GM10248 (cell line): ENCODE measurements around the gene ITGB3.

Experiments used
- CTCF ChIA-PET: fragments of 300-600 bp; sonication (Branson Sonifier 250); formaldehyde crosslinking; extraction: SDS; loops from one replicate; lab custom pipeline; 2021; ENCODE audit warnings: antibody characterized with exemption; lab: Yijun Ruan, JAX
- POLR2A ChIA-PET: fragments of 350-650 bp; sonication (Branson Sonifier 250); formaldehyde crosslinking; extraction: SDS; loops from one replicate; lab custom pipeline; 2020; ENCODE audit warnings: antibody characterized with exemption; lab: Yijun Ruan, JAX
- DNase-seq: peaks from one replicate; pipeline ENCODE4 v3.0.0; 2012; ENCODE audit errors: extremely low spot score
- TF ChIP-seq, protein P1 (sequence below): IDR thresholded peaks from 2 replicates; pipeline ENCODE4 v1.5.1; 2012; ENCODE audit warnings: mild to moderate bottlenecking, low read depth; ENCODE audit errors: extremely low read depth, missing control alignments, control extremely low read depth

Gene ITGB3

DNA sequence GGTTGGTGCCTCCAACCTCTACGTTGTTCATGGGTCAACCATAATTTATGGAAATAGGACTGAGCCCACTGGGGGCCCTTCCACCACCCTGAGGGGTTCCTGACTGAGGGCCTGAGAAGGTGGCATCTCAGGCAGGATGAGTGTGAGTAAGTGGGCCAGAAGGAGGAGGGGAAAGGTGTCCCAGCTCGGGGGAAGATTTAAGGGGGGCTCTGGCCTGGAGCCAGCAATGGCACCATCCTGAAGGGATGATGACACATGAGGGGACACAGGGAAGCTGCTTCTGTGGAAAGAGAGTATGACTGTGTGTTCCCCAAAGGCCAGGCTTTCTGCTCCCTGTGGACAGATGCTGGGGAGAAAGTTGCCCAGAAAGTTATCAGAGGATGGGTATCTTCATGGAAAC, 25.8 kb upstream of the ITGB3 start:
- DNase-seq = peak; percentile 1
- TF ChIP-seq, protein P1, sequence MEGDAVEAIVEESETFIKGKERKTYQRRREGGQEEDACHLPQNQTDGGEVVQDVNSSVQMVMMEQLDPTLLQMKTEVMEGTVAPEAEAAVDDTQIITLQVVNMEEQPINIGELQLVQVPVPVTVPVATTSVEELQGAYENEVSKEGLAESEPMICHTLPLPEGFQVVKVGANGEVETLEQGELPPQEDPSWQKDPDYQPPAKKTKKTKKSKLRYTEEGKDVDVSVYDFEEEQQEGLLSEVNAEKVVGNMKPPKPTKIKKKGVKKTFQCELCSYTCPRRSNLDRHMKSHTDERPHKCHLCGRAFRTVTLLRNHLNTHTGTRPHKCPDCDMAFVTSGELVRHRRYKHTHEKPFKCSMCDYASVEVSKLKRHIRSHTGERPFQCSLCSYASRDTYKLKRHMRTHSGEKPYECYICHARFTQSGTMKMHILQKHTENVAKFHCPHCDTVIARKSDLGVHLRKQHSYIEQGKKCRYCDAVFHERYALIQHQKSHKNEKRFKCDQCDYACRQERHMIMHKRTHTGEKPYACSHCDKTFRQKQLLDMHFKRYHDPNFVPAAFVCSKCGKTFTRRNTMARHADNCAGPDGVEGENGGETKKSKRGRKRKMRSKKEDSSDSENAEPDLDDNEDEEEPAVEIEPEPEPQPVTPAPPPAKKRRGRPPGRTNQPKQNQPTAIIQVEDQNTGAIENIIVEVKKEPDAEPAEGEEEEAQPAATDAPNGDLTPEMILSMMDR = no peak
- ChIA-PET POLR2A (no interaction called here), CTCF (interaction anchor here (4.1 kb wide), 1 partner anchor 87 kb away, joined by 107 read pairs; no protein-coding TSS in a partner anchor)

DNA sequence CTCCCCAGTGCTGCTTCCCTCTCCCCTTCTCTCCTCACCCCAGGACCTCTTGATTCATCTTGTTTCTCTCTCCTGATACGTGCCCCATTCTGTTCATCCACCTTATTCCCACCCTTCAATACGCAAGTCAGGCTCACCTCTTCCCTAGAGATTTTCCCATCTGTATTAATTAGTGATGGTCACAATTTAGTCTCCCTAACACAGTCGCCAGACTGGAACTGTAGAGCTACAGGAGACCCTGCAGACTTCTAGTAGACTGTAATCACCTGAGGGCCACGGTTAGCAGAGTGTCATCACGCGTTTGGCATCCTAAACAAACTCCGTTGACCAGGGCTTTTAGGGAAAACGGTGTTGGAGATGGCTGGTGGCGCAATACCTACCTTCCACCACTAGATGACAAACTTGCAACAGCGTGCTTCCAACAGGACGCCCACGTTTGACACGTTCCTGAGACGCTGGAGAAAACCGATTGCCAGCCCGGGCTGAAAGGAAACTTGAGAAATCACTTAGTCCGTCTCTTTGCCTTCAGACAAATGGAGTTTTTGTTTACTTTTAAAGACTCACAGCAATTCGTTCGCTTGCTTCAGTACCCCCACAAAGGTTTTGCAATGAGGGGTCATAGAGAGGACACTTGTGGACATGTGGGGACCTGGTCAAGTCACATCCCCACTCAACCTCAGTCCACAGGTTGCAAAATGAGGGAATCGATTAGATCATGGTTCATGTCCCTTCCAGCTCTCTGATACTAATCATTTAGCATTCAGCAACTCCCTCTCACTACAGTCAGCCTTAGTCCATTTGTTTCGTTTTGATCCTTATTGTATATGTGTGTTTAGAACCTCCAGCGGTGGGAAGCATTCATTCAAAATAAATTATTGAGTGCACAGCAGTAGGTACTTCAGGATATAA, 23.8 kb upstream of the ITGB3 start:
- TF ChIP-seq, protein P1 = peak; percentile 95
- DNase-seq = peak; percentile 83
- POLR2A ChIA-PET = interaction anchor here (0.5 to 0.6 kb wide), 2 partner anchors 35 to 383 kb away, joined by 3 to 5 read pairs; no protein-coding TSS in a partner anchor
- CTCF ChIA-PET = interaction anchor here (0.7 to 4.1 kb wide), 30 partner anchors 9 to 385 kb away, joined by 3 to 107 read pairs (median 4); partner anchors contain the start of genes CDC27, EFCAB13, ITGB3 and MYL4

DNA sequence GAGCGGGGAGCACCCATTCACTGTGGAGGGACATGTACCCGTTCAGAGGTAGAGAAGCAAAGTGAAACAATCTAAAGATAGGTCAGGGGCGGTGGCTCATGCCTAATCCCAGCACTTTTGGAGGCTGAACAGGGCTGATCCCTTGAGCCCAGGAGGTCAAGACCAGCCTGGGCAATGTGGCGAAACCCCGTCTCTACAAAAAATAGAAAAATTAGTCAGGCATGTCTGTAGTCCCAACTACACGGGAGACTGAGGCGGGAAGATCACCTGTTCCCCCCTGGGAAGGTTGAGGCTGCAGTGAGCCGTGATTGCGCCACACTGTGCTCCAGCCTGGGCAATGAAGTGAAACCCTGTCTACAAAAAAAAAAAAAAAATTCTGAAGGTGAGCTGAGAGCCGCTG, 22.8 kb upstream of the ITGB3 start:
- no peak for DNase-seq
- TF ChIP-seq, protein P1 = no peak
- CTCF ChIA-PET = interaction anchor here (0.8 to 4.1 kb wide), 16 partner anchors 8 to 88 kb away, joined by 3 to 107 read pairs (median 6); partner anchors contain the start of genes CDC27, ITGB3 and MYL4
- POLR2A ChIA-PET = no interaction called here

DNA sequence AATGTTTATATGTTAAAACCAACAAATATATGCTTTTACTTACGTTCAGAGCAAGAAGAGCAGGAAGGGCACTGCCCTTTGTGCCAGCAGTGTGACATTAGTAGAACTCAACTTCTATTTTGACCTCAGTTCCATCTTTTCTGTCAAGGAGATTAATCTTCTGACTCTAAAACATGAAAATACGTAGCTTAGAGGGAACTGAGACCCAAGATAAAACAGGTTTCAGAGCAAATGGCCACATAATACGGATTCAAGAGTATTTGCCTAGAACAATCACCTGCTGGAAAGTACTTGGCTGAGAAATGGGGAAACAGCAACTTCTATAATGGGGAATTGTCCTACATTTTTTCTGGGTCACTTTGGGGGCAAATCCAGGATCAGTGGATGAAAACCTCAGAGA, 22.3 kb upstream of the ITGB3 start:
- TF ChIP-seq, protein P1 = no peak
- POLR2A ChIA-PET = no interaction called here
- DNase-seq = no peak
- CTCF ChIA-PET = interaction anchor here (1.0 to 4.1 kb wide), 7 partner anchors 9 to 83 kb away, joined by 3 to 107 read pairs (median 12); partner anchors contain the start of gene MYL4

DNA sequence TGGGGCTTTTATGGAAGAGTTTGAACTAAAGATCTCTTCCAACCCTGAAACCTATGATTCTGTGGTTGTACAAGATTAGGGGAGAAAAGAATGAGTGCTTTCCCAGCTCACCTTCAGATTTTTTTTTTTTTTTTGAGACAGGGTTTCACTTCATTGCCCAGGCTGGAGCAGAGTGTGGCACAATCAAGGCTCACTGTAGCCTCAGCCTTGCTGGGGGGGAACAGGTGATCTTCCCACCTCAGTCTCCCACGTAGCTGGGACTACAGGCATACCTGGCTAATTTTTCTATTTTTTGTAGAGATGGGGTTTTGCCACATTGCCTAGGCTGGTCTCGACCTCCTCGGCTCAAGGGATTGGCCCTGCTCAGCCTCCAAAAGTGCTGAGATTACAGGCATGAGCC, 21.8 kb upstream of the ITGB3 start:
- CTCF ChIA-PET = interaction anchor here (1.0 to 4.1 kb wide), 5 partner anchors 10 to 83 kb away, joined by 3 to 107 read pairs (median 29); partner anchors contain the start of gene MYL4
- POLR2A ChIA-PET = no interaction called here
- DNase-seq = no peak
- TF ChIP-seq, protein P1 = no peak

DNA sequence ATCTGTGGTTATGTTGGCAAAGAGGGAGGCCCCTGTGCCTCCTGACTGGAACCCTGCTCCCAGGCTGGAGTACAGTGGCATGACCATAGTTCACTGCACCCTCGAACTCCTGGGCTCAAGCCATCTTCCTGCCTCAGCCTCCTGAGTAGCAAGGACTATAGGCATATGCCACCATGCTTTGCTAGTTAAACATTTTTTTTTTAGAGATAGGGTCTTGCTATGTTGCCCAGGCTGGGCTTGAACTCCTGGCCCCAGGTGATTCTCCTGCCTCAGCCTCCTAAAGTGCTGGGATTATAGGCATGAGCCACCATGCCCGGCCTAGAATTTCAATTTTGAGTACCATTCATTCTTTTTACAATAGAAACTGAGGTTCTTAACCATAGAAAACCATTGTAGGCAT, 21.2 kb upstream of the ITGB3 start:
- no peak for DNase-seq
- TF ChIP-seq, protein P1 = no peak
- ChIA-PET CTCF (interaction anchor here (1.0 to 5.1 kb wide), 4 partner anchors 13 to 84 kb away, joined by 4 to 29 read pairs (median 16); partner anchors contain the start of gene MYL4), POLR2A (no interaction called here)
